ENCODE measurements around the gene XRN1. TPM values are rescaled to one million over a fixed set of nuclear protein-coding genes. Genes with fewer than 3 reads are reported as not detected.

XRN1 gene
- total and polyA plus RNA-seq, 10 of the 15 experiments (the other 5 are each of a cell fraction or from before 2014, with no cell fraction given) = 1.7 to 38.8 (median 15.5) TPM

GRCh38 chr3:142495103-142495502 is 47.3 kb upstream of the XRN1 start (continued):
- TF ChIP-seq ZNF592 (IDR thresholded peaks at IDR 0.05) = no peak
- TF ChIP-seq ASH2L (IDR thresholded peaks at IDR 0.05; ENCODE audit: borderline replicate concordance, low read depth) = no peak
- TF ChIP-seq PML (IDR thresholded peaks at IDR 0.05; ENCODE audit: low read length) = no peak
- no peak for TF ChIP-seq SMC3 (IDR thresholded peaks at IDR 0.05; ENCODE audit: borderline replicate concordance, low read length)
- no peak for TF ChIP-seq ELK1 (IDR thresholded peaks at IDR 0.05; ENCODE audit: low read depth, low read length)
- TF ChIP-seq PAX8 (IDR thresholded peaks at IDR 0.05) = no peak

GRCh38 chr3:142492184-142492583 is 44.3 kb upstream of the XRN1 start:
- in situ Hi-C loops (cut with MboI) (no loop called here), intact Hi-C loops (cut with micrococcal nuclease; ENCODE audit: unreplicated experiment) (no loop called here)
- WGBS (ENCODE audit: insufficient coverage, insufficient replicate concordance, low lambda C conversion rate, missing lambda C conversion rate) = 96% methylated on average over 2 of the region's 2 CpGs
- Histone ChIP-seq H3K79me2 (ENCODE audit: control insufficient read depth, insufficient read depth, low read length) (no peaks in the 10 kb centered on the region), H2AFZ (ENCODE audit: control insufficient read depth, low read depth, low read length) (no peak overlapping the region), H3K4me2 (ENCODE audit: control insufficient read depth, insufficient read depth) (no peak overlapping the region), H3K9me3 (replicated peaks; ENCODE audit: control insufficient read depth, insufficient read depth, low read length) (no peaks in the 10 kb centered on the region), H3K36me3 (ENCODE audit: control insufficient read depth in 2 of 2, insufficient read depth in 2 of 2, low read length in 1 of 2) (peaks cover 0 to 21% of the 10 kb centered on the region in 2 experiments; a peak in 3 of 4 replicates), H4K20me1 (ENCODE audit: control insufficient read depth, insufficient read depth) (no peaks in the 10 kb centered on the region), H3K4me1 (ENCODE audit: control insufficient read depth, insufficient read depth, low read length) (no peaks in the 10 kb centered on the region), H3K27me3 (replicated peaks in 1 of 2; ENCODE audit: control insufficient read depth in 2 of 2, insufficient read depth in 2 of 2, low read length in 1 of 2) (no peaks in the 10 kb centered on the region), H3K4me3 (no peak overlapping the region), H3K9ac (ENCODE audit: control insufficient read depth, insufficient read depth, low read length) (no peak overlapping the region), H3K27ac (ENCODE audit: control insufficient read depth, insufficient read depth) (no peak overlapping the region)
- ChIA-PET CTCF (interaction anchor here (1.4 kb wide), 1 partner anchor 10 kb away, joined by 3 read pairs; no protein-coding TSS in a partner anchor), SMC1A (ENCODE audit: uncharacterized antibody, unreplicated experiment) (interaction anchor here (0.7 to 0.8 kb wide), 2 partner anchors 9 to 20 kb away, joined by 3 read pairs; no protein-coding TSS in a partner anchor), POLR2A (no interaction called here), RAD21 (ENCODE audit: unreplicated experiment) (no interaction called here)
- no TSS peak for BruUV-seq (replicated peaks)
- FAIRE-seq = no peak
- DNase-seq (ENCODE audit: low read depth, low spot score) = no peak
- no peak for ATAC-seq
- TF ChIP-seq CBFB (IDR thresholded peaks at IDR 0.05; ENCODE audit: low read depth) (no peak), NFIC (IDR thresholded peaks at IDR 0.05; ENCODE audit: low read depth, low read length) (no peak), ZBTB11 (CRISPR knock-in tag; IDR thresholded peaks at IDR 0.05) (no peak), ZNF217 (IDR thresholded peaks at IDR 0.05) (no peak), NR2F1 (conservative IDR thresholded peaks at IDR 0.05) (no peak), CHD1 (IDR thresholded peaks at IDR 0.05; ENCODE audit: low read depth, low read length) (no peak), CREM (IDR thresholded peaks at IDR 0.05; ENCODE audit: low read depth) (no peak)
